ENCODE data around the gene CHSY1. TPM values are rescaled to one million over a fixed set of nuclear protein-coding genes. Genes with fewer than 3 reads are reported as not detected.

The CHSY1 gene
- total RNA-seq, 1 donor from 2014 or later = 39.7 TPM

DNA sequence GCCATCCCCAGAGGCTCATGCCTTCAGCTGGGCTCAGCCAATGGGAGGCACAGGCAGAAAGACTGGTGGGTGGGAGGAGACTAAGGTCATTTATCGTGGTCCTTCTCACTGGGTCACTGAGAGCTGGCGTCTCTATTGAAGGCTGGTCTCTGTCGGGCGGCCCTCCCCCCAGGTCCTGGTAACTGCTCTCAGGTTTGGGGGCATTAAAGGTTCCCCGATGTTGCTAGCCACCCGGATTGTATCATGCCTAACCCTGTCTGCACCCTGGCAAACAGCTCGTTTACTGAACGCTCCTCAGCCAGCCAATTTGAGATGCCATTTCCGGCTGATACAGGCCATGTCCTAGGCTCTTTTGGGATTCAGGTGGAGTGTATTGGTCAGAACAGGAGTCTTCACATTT lies 14.9 kb upstream of the CHSY1 start:
- no peak overlapping the region for H3K27ac Mint-ChIP-seq (ENCODE audit: unreplicated experiment)

DNA sequence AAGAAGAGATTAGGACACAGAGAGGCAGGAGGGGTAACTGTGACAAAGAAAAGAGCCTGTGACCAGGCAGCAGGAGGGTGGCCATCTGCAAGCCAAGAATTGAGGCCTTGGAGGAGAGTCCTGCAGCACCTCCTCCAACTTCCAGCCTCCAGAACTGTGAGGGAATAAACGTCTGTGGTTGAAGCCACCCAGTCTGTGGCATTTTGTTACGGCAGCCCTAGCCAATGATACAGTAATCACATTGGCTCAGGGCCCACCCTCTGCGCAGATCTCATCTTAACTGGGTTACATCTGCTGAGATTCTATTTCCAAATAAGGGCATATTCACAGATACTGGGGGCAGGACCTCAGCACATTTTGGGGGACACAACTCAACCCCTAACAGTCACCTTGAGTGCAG lies 14.2 kb upstream of the CHSY1 start:
- no peaks in the 10 kb centered on the region for H3K9me3 Mint-ChIP-seq (ENCODE audit: unreplicated experiment)
- H3K36me3 Mint-ChIP-seq (ENCODE audit: unreplicated experiment) = peaks cover 19% of the 10 kb centered on the region
- H3K4me3 Mint-ChIP-seq (ENCODE audit: unreplicated experiment) = no peak overlapping the region
- peaks cover 3% of the 10 kb centered on the region for H3K4me1 Mint-ChIP-seq (ENCODE audit: unreplicated experiment)
- H3K27me3 Mint-ChIP-seq (ENCODE audit: unreplicated experiment) = no peaks in the 10 kb centered on the region
- DNase-seq (ENCODE audit: extremely low spot score, unreplicated experiment) = no peak
- TF ChIP-seq, protein P1, sequence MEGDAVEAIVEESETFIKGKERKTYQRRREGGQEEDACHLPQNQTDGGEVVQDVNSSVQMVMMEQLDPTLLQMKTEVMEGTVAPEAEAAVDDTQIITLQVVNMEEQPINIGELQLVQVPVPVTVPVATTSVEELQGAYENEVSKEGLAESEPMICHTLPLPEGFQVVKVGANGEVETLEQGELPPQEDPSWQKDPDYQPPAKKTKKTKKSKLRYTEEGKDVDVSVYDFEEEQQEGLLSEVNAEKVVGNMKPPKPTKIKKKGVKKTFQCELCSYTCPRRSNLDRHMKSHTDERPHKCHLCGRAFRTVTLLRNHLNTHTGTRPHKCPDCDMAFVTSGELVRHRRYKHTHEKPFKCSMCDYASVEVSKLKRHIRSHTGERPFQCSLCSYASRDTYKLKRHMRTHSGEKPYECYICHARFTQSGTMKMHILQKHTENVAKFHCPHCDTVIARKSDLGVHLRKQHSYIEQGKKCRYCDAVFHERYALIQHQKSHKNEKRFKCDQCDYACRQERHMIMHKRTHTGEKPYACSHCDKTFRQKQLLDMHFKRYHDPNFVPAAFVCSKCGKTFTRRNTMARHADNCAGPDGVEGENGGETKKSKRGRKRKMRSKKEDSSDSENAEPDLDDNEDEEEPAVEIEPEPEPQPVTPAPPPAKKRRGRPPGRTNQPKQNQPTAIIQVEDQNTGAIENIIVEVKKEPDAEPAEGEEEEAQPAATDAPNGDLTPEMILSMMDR (IDR thresholded peaks at IDR 0.05) = no peak
- no peak overlapping the region for H3K27ac Mint-ChIP-seq (ENCODE audit: unreplicated experiment)

More for the DNA sequence above, 14.9 kb upstream of the CHSY1 start:
- H3K4me3 Mint-ChIP-seq (ENCODE audit: unreplicated experiment) = no peak overlapping the region
- peaks cover 3% of the 10 kb centered on the region for H3K4me1 Mint-ChIP-seq (ENCODE audit: unreplicated experiment)
- H3K27me3 Mint-ChIP-seq (ENCODE audit: unreplicated experiment) = no peaks in the 10 kb centered on the region
- DNase-seq (ENCODE audit: extremely low spot score, unreplicated experiment) = no peak
- peaks cover 26% of the 10 kb centered on the region for H3K36me3 Mint-ChIP-seq (ENCODE audit: unreplicated experiment)
- H3K9me3 Mint-ChIP-seq (ENCODE audit: unreplicated experiment) = no peaks in the 10 kb centered on the region
- TF ChIP-seq, protein P1 (IDR thresholded peaks at IDR 0.05) = no peak

DNA sequence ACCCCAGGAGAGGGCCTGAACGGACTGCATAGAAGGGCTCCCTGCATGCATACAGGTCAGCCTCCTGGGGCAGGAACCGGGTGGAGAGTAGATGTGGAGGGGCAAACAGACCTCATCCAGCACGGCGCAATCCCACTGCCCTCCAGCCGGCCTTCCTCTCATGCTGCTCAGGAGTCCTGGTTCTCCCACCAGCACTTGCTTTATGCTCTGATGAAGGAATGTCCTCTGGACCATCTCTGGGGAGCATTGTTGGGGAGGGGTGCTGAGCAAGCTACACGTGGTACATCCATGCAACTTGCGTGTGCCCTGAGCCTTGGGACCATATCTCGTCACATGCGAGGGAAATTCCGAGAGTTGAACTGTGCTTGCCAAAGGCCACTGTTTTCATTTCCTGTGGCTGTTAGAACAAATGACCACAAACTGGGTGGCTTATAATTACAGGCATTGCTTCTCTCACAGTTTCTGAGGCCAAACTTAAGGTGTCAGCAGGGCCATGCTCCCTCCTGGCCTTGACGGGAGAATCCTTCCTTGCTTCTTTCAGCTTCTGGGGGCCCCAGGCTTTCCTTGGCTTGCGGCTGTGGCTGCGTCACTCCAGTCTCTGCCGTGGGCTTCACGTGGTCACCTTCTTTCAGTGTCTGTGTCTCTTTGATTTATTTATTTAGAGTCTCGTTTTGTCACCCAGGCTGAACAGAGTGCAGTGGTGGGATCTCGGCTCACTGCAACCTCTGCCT lies 13.2 kb upstream of the CHSY1 start:
- TF ChIP-seq, protein P1 (IDR thresholded peaks at IDR 0.05) = no peak
- Mint-ChIP-seq H3K27ac (ENCODE audit: unreplicated experiment) (no peak overlapping the region), H3K36me3 (ENCODE audit: unreplicated experiment) (peaks cover 12% of the 10 kb centered on the region), H3K27me3 (ENCODE audit: unreplicated experiment) (peaks cover 1% of the 10 kb centered on the region), H3K4me1 (ENCODE audit: unreplicated experiment) (peaks cover 3% of the 10 kb centered on the region), H3K9me3 (ENCODE audit: unreplicated experiment) (no peaks in the 10 kb centered on the region), H3K4me3 (ENCODE audit: unreplicated experiment) (no peak overlapping the region)
- DNase-seq (ENCODE audit: extremely low spot score, unreplicated experiment) = no peak

DNA sequence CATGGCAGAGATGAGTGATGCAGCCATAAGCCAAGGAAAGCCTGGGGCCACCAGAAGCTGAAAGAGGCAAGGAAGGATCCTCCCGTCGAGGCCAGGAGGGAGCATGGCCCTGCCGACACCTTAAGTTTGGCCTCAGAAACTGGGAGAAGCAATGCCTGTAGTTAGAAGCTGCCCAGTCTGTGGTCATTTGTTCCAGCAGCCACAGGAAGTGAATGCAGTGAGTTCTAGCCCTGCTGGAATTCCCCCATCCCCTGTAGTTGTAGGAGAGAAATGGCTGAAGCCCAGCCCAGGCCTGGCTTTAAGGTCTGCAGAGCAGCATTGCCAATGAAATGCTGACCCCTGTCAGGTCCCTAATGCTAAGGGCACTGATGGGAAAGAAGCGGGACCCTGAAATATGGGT lies 12.2 kb upstream of the CHSY1 start:
- Mint-ChIP-seq H3K4me3 (ENCODE audit: unreplicated experiment) (no peak overlapping the region), H3K27me3 (ENCODE audit: unreplicated experiment) (peaks cover 10% of the 10 kb centered on the region), H3K4me1 (ENCODE audit: unreplicated experiment) (peaks cover 3% of the 10 kb centered on the region), H3K27ac (ENCODE audit: unreplicated experiment) (no peak overlapping the region), H3K36me3 (ENCODE audit: unreplicated experiment) (peaks cover 2% of the 10 kb centered on the region), H3K9me3 (ENCODE audit: unreplicated experiment) (no peaks in the 10 kb centered on the region)
- DNase-seq (ENCODE audit: extremely low spot score, unreplicated experiment) = no peak
- TF ChIP-seq, protein P1 (IDR thresholded peaks at IDR 0.05) = no peak

DNA sequence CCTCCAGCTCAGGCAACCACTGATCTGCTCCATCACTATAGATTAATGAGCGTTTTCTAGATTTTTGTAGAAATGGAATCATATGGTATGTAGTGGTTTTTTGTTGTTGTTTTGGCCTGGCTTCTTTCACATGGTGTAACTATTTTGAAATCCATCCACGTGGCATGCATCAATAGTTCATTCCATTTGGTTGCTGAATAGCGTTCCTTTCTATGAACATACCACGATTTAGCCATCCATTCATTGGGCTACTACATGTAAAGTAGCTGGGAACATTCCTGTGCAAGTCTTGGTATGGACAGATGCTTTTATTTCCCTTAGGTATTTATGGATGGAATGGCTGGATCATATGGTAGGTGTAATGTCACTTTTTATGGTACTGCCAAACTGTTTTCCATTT lies 10.7 kb upstream of the CHSY1 start:
- no peak overlapping the region for H3K27ac Mint-ChIP-seq (ENCODE audit: unreplicated experiment)
- no peak overlapping the region for H3K4me3 Mint-ChIP-seq (ENCODE audit: unreplicated experiment)
- no peaks in the 10 kb centered on the region for H3K9me3 Mint-ChIP-seq (ENCODE audit: unreplicated experiment)
- peaks cover 13% of the 10 kb centered on the region for H3K27me3 Mint-ChIP-seq (ENCODE audit: unreplicated experiment)
- H3K36me3 Mint-ChIP-seq (ENCODE audit: unreplicated experiment) = no peaks in the 10 kb centered on the region
- H3K4me1 Mint-ChIP-seq (ENCODE audit: unreplicated experiment) = peaks cover 9% of the 10 kb centered on the region
- TF ChIP-seq, protein P1 (IDR thresholded peaks at IDR 0.05) = no peak
- DNase-seq (ENCODE audit: extremely low spot score, unreplicated experiment) = no peak
